CD4-positive, alpha-beta T cell treated with Interleukin-4 for 4 hours (primary cell): Measurements from ENCODE around the gene COLQ.

ENCODE experiments used
- DNase-seq: peaks from one replicate; pipeline ENCODE4 v3.0.0-alpha.2; 2020

Gene COLQ

DNA sequence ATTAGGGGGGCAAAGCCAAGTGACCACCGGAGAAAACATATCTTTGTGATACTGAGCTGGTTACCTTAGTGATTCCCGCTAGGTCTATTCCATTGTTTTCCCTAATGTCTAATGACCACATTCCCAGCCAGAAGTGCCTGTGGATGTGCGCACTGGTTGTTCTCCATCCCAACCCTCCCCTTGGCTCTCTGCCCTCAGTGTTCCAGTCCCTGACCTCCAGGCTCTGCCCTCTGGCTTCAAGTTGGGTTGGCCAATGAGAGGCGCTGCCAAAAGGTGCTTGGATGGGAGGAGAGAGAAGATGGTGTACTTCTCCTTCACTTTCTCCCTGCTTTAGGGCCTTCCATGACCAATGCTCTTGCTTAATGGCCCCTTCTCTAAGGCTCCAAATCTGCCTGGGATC, 2.4 kb downstream of the COLQ start:
- DNase-seq = no peak

GRCh38 chr3:15514663-15515340, 6.7 kb downstream of the COLQ start:
- DNase-seq = no peak

- DNase-seq = no peak
These were observed 7.5 kb downstream of the COLQ start for GRCh38 chr3:15513810-15514662.

GRCh38 chr3:15513116-15513515, 8.4 kb downstream of the COLQ start:
- no peak for DNase-seq

GRCh38 chr3:15512166-15512565, 9.3 kb downstream of the COLQ start:
- no peak for DNase-seq

DNA sequence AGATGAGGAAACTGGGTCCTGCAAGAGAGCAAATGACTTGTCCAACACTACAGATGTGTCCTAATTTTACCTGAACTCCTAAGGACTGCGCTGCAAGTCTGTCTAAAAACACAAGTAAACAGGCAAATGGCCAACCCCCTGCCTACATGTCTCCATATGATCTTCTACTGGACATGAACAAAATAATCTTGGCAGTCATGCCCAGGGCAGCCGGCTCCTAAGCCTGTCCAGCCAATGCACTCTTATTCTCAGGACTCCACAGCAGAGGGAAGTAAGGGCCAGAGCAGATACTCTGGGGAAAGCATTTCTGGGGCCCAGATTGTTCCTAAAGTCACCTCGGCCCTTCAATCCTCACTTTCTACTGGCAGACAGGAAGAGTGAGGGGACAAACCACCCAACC, 10.3 kb downstream of the COLQ start:
- no peak for DNase-seq

GRCh38 chr3:15510493-15510892, 11.0 kb downstream of the COLQ start:
- DNase-seq = no peak

GRCh38 chr3:15506571-15506970, 14.9 kb downstream of the COLQ start:
- no peak for DNase-seq

DNA sequence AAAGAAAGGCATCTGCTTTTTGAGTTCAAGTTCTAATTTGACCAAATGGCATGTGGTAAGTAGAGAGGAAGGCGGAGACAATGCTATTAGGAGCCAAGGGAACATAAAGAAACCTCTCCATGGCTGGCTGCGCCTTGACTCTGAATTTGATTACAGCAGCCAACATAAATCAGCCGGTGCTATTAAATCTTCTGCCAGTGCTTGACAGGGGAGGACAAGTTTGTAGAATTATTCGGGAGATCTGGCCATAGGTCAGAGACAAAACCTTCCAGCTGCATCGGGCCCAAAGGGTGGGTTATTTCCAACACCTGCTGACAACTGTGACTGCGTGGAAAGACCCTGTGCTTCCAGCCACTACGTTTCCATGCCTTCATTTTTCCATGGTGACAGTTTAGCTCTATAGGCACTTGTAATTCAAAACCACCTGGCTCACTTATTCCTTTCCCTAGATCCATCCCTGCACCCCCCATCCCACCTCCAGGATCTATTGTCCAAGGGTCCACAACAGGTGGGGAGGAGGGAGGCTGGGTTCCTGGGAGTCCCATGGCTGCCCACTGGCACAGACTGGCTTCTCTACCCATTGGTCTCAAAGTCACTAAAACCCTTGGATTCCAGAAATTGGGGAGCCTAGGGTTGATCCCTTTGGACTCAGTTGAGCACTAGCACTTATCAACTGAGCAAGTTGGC, 15.9 kb downstream of the COLQ start:
- no peak for DNase-seq

DNA sequence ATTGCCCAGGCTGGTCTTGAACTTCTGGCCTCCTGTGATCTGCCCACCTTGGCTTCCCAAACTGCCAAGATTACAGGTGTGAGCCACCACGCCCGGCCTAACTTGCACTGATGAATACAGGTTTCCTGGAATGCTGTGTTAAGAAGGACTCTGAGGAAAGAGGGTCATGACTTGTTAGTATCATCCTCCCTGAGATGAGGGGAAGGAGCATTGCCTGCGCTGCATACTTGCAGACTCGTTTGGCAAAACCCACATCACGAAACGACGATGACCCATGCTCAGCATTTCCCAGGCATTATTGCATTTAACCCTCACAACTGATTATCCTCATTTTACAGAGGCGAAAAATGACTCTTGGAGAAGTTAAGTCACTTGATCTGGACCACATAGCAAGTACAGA, 18.9 kb downstream of the COLQ start:
- no peak for DNase-seq

GRCh38 chr3:15501126-15501525, 20.4 kb downstream of the COLQ start:
- DNase-seq = no peak

DNA sequence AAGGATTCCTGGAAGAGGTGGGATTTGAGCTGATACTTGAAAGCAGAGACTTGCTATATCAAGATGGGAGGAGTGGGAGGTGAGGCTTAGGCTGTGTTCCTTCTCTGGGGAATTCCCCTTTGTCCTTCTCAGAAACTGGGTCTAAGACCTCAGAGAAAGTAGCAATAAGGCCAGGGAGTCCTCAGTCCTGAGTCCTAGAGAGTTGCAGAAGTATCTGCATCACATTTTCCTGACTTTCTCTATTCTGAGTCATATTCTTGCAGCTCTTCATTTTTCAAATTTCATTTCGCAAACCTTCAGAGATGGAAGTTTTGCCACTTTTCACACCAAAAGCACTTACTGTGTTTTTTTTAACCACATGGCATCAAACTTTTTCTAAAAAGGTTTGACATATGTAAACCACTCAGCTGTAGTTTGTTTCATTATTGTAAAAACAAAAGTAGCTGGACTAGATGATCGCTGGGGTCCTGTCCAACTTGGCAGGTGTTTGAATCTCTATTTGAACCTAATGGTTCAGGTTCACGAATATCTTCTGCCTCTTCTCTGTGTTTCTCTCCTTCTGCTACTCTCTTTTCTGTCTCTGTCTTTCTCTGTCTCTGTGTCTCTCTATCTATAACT, 21.3 kb downstream of the COLQ start:
- DNase-seq = no peak

DNA sequence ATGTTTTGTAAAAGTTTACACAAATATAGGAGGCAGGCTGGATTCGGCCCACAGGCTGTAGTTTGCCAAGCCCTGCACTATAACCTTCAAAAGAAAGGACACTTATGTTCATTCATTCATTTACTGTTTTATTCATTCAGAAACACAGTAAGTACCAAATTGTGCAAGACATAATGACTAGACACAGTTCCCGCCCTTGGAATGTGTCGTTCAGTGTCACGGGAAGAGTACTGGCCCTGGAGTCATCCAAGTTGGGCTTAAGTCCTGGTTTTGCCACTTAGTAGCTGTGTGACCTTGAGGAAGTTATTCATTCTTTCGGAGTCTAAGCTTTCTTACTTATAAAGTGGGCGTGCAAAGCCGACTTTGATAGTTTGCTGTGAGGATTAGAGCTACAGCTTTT, 22.0 kb downstream of the COLQ start:
- DNase-seq = no peak

GRCh38 chr3:15498431-15499214, 22.9 kb downstream of the COLQ start:
- no peak for DNase-seq

- DNase-seq = no peak
These were observed 23.5 kb downstream of the COLQ start for GRCh38 chr3:15497964-15498363.

GRCh38 chr3:15496341-15496664, 25.2 kb downstream of the COLQ start:
- no peak for DNase-seq

- DNase-seq = no peak
These were observed 25.8 kb downstream of the COLQ start for GRCh38 chr3:15495461-15496340.

DNA sequence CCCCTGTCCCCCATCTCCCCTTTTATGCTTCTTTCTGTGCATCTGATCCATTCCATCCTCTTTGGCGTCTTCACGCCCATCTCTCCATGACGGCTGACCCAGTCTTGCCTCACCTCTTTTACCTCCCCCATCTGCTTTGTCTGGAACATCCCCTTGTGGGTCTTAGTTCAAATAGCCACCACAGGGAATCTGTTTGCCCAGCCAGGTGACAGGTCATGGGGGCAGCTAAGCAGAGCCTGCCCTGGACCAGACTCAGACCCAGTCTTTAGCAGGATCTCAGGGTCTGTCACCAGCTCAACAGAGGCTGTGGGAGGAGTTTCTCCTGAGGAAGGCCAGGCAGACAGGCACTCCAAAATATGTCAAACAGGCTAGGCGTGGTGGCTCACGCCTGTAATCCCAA, 28.1 kb downstream of the COLQ start:
- DNase-seq = no peak

DNA sequence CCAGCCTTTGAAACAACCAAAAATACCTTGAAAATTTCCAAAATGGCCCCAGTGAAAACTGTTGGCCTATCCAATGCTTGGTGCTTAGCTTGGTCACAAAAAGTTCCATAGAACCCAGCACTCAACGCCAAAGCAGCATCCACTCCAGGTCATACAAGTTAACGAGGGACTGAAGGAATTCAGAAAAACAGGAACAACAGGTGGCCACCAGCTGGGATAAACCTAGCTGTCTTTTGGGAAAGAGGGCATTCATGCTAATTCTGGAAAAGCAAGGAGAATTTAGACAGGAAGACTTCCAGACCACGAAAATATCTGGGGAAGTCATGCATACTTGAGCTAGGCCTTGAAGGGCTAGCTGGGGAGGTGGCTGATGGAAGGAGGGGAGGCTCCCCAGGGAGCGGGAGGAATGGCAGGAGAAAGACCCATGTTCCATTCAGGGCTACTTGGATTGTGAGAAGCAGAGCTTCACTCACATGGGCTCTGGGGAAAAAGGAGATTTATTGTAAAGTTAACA, 28.6 kb downstream of the COLQ start:
- DNase-seq = no peak

- DNase-seq = no peak
These were observed 30.4 kb downstream of the COLQ start for GRCh38 chr3:15491143-15491542.

- DNase-seq = no peak
These were observed 31.3 kb downstream of the COLQ start for GRCh38 chr3:15490158-15490557.

GRCh38 chr3:15488002-15488401, 33.5 kb downstream of the COLQ start:
- DNase-seq = no peak
